HG02885 (cell line): ENCODE data around the gene MIS18BP1.
"Not testable (repeated sequence)": the region's sequence is repeated elsewhere in the genome, so short reads cannot be mapped to it uniquely, and the experiment has no call there.

Experiments used
- ATAC-seq: cut with Tn5 transposase; IDR thresholded peaks from one replicate; pipeline ENCODE4 v1.9.1; 2021; ENCODE audit warnings: mild to moderate bottlenecking; ENCODE audit not compliant: unreplicated experiment, poor library complexity

MIS18BP1 gene

GRCh38 chr14:45247427-45247826, 5.6 kb downstream of the MIS18BP1 start:
- no peak for ATAC-seq

- ATAC-seq = peak; percentile 41
These were observed 6.3 kb downstream of the MIS18BP1 start for GRCh38 chr14:45246691-45247090.

GRCh38 chr14:45246151-45246550, 6.9 kb downstream of the MIS18BP1 start:
- ATAC-seq = no peak

GRCh38 chr14:45242706-45243105, 10.3 kb downstream of the MIS18BP1 start:
- ATAC-seq = no peak

GRCh38 chr14:45238988-45239387, 14.0 kb downstream of the MIS18BP1 start:
- ATAC-seq = no peak

GRCh38 chr14:45227566-45227965, 25.4 kb downstream of the MIS18BP1 start:
- ATAC-seq = no peak

GRCh38 chr14:45222485-45223262, 30.3 kb downstream of the MIS18BP1 start:
- peak; percentile 51 for ATAC-seq

GRCh38 chr14:45214341-45214740, 38.7 kb downstream of the MIS18BP1 start:
- ATAC-seq = not testable (repeated sequence)

GRCh38 chr14:45213716-45214115, 39.3 kb downstream of the MIS18BP1 start:
- not testable (repeated sequence) for ATAC-seq

GRCh38 chr14:45212231-45212630, 40.8 kb downstream of the MIS18BP1 start:
- ATAC-seq = no peak

- ATAC-seq = no peak
These were observed 41.7 kb downstream of the MIS18BP1 start for GRCh38 chr14:45211295-45211694.

- no peak for ATAC-seq
These were observed 42.8 kb downstream of the MIS18BP1 start for GRCh38 chr14:45210159-45210558.

GRCh38 chr14:45204241-45204640, 48.8 kb downstream of the MIS18BP1 start:
- no peak for ATAC-seq

GRCh38 chr14:45201905-45202304, 51.1 kb downstream of the MIS18BP1 start:
- ATAC-seq = peak; percentile 74

- ATAC-seq = no peak
These were observed 53.8 kb downstream of the MIS18BP1 start for GRCh38 chr14:45199230-45199629.

GRCh38 chr14:45198551-45198950, 54.5 kb downstream of the MIS18BP1 start:
- ATAC-seq = no peak

GRCh38 chr14:45194964-45195363, 58.0 kb downstream of the MIS18BP1 start:
- ATAC-seq = no peak

GRCh38 chr14:45185100-45185814, 67.7 kb downstream of the MIS18BP1 start:
- no peak for ATAC-seq

- ATAC-seq = no peak
These were observed 71.2 kb downstream of the MIS18BP1 start for GRCh38 chr14:45181806-45182205.

- ATAC-seq = no peak
These were observed 71.7 kb downstream of the MIS18BP1 start for GRCh38 chr14:45181329-45181728.

GRCh38 chr14:45177076-45177475, 75.9 kb downstream of the MIS18BP1 start:
- no peak for ATAC-seq

GRCh38 chr14:45169906-45170305, 83.1 kb downstream of the MIS18BP1 start:
- no peak for ATAC-seq
